Measurements from ENCODE around the gene ANP32E. TPM values are rescaled to one million over a fixed set of nuclear protein-coding genes. Genes with fewer than 3 reads are reported as not detected.
A peak's percentile ranks its signal among the peaks of the same experiment; 100 is the strongest.

Gene ANP32E
- total RNA-seq (10 to 100 TPM; 28.6 to 37.7 TPM), polyA plus RNA-seq (10 to 100 TPM; 20.8 to 39.1 TPM)
- long read RNA-seq, donor 1, transcript ANP32E-208 (7 exons, 3,451 nt), result major isoform, 28 of 348 reads
- long read RNA-seq, donor 1, partial matches to known transcripts, result 177 of 348 reads
- long read RNA-seq, donor 1, other reads (novel, unspliced or antisense), result 141 of 348 reads
- long read RNA-seq, donor 2, transcript ANP32E-208 (7 exons, 3,451 nt), result major isoform, 8 of 8 reads
- long read RNA-seq, donor 2, partial matches to known transcripts, result 0 of 8 reads
- long read RNA-seq, donor 2, other reads (novel, unspliced or antisense), result 0 of 8 reads
- long read RNA-seq, donor 3, transcript ANP32E-208 (7 exons, 3,451 nt), result major isoform, 18 of 115 reads
- long read RNA-seq, donor 3, partial matches to known transcripts, result 37 of 115 reads
- long read RNA-seq, donor 3, other reads (novel, unspliced or antisense), result 60 of 115 reads
- long read RNA-seq, donor 4, transcript ANP32E-208 (7 exons, 3,451 nt), result major isoform, 7 of 221 reads
- long read RNA-seq, donor 4, partial matches to known transcripts, result 146 of 221 reads
- long read RNA-seq, donor 4, other reads (novel, unspliced or antisense), result 67 of 221 reads
- long read RNA-seq, donor 5, transcript ANP32E-208 (7 exons, 3,451 nt), result major isoform, 25 of 59 reads
- long read RNA-seq, donor 5, partial matches to known transcripts, result 34 of 59 reads
- long read RNA-seq, donor 5, other reads (novel, unspliced or antisense), result 0 of 59 reads

GRCh38 chr1:150235852-150236613 is at the start of gene ANP32E:
TSS of gene ANP32E (minus strand) at chr1:150236112. CDS start at chr1:150235786, 326 bp downstream.
- no peaks in the 10 kb centered on the region for H3K9me3 ChIP-seq (ENCODE audit: control insufficient read depth in 4 of 4, insufficient read depth in 3 of 4, low read length in 3 of 4)
- peak; percentile 98 to 100 (median 100) for DNase-seq
- peaks cover 0 to 3% (median 0%) of the 10 kb centered on the region in 4 donors for H3K36me3 ChIP-seq (ENCODE audit: control insufficient read depth in 4 of 4, insufficient read depth in 4 of 4, low read length in 4 of 4)
- H3K27ac ChIP-seq (ENCODE audit: low read depth in 1 of 2, low read length in 1 of 2), result peak within 1 kb of the TSS; percentile 94 to 98
- peak within 1 kb of the TSS; percentile 79 for H3K4me3 ChIP-seq
- peaks cover 0 to 18% (median 6%) of the 10 kb centered on the region in 5 donors for H3K4me1 ChIP-seq (ENCODE audit: control insufficient read depth in 5 of 5, insufficient read depth in 5 of 5, low read length in 5 of 5)
- 0 to 1% methylated on average over 33 of the region's 33 CpGs for WGBS, 2 donors
- peak; percentile 90 for ATAC-seq (ENCODE audit: insufficient read depth, low FRiP score)
- no peak for TF ChIP-seq CTCF (IDR thresholded peaks at IDR 0.05; ENCODE audit: control extremely low read depth, extremely low read depth)
- H3K27me3 ChIP-seq (ENCODE audit: control insufficient read depth in 3 of 3, insufficient read depth in 3 of 3, low read length in 2 of 3), result no peaks in the 10 kb centered on the region
- H3K9ac ChIP-seq (ENCODE audit: insufficient read depth in 1 of 2, low read length in 2 of 2), result peak within 1 kb of the TSS; percentile 78 to 90

GRCh38 chr1:150283260-150283659 is 47.3 kb upstream of the ANP32E start:
- no peak for DNase-seq
- peak overlapping the region in 1 of 2 donors; percentile 82 for H3K27ac ChIP-seq (ENCODE audit: low read depth in 1 of 2, low read length in 1 of 2)
- 85 to 95% methylated on average over 12 of the region's 12 CpGs for WGBS, 2 donors
- no peak for ATAC-seq (ENCODE audit: insufficient read depth, low FRiP score)
- no peak for TF ChIP-seq CTCF (IDR thresholded peaks at IDR 0.05; ENCODE audit: control extremely low read depth, extremely low read depth)
- H3K4me3 ChIP-seq, result no peak overlapping the region
- H3K4me1 ChIP-seq (ENCODE audit: control insufficient read depth in 5 of 5, insufficient read depth in 5 of 5, low read length in 5 of 5), result peaks cover 0 to 17% (median 4%) of the 10 kb centered on the region in 5 donors
- no peaks in the 10 kb centered on the region for H3K27me3 ChIP-seq (ENCODE audit: control insufficient read depth in 3 of 3, insufficient read depth in 3 of 3, low read length in 2 of 3)
- peak overlapping the region in 1 of 2 donors; percentile 21 for H3K9ac ChIP-seq (ENCODE audit: insufficient read depth in 1 of 2, low read length in 2 of 2)
- peaks cover 0 to 7% (median 2%) of the 10 kb centered on the region in 4 donors for H3K36me3 ChIP-seq (ENCODE audit: control insufficient read depth in 4 of 4, insufficient read depth in 4 of 4, low read length in 4 of 4)
- no peaks in the 10 kb centered on the region for H3K9me3 ChIP-seq (ENCODE audit: control insufficient read depth in 4 of 4, insufficient read depth in 3 of 4, low read length in 3 of 4)

GRCh38 chr1:150282558-150282958 is 46.6 kb upstream of the ANP32E start:
- H3K27ac ChIP-seq (ENCODE audit: low read depth in 1 of 2, low read length in 1 of 2), result peak overlapping the region; percentile 82 to 88
- H3K9me3 ChIP-seq (ENCODE audit: control insufficient read depth in 4 of 4, insufficient read depth in 3 of 4, low read length in 3 of 4), result no peaks in the 10 kb centered on the region
- H3K4me1 ChIP-seq (ENCODE audit: control insufficient read depth in 5 of 5, insufficient read depth in 5 of 5, low read length in 5 of 5), result peaks cover 0 to 17% (median 4%) of the 10 kb centered on the region in 5 donors
- TF ChIP-seq CTCF (IDR thresholded peaks at IDR 0.05; ENCODE audit: control extremely low read depth, extremely low read depth), result no peak
- ATAC-seq (ENCODE audit: insufficient read depth, low FRiP score) (no peak), DNase-seq (no peak)
- peaks cover 0 to 7% (median 2%) of the 10 kb centered on the region in 4 donors for H3K36me3 ChIP-seq (ENCODE audit: control insufficient read depth in 4 of 4, insufficient read depth in 4 of 4, low read length in 4 of 4)
- no peaks in the 10 kb centered on the region for H3K27me3 ChIP-seq (ENCODE audit: control insufficient read depth in 3 of 3, insufficient read depth in 3 of 3, low read length in 2 of 3)
- 6 to 10% methylated on average over 21 of the region's 21 CpGs for WGBS, 2 donors
- H3K4me3 ChIP-seq, result peak overlapping the region; percentile 45
- H3K9ac ChIP-seq (ENCODE audit: insufficient read depth in 1 of 2, low read length in 2 of 2), result peak overlapping the region; percentile 17 to 21
